ENCODE data around the gene GARRE1. TPM values are rescaled to one million over a fixed set of nuclear protein-coding genes. Genes with fewer than 3 reads are reported as not detected.
A peak's percentile ranks its signal among the peaks of the same experiment; 100 is the strongest.

Gene GARRE1
- total RNA-seq, 2 experiments from 2014 or later = 69.7 to 72.0 TPM

DNA sequence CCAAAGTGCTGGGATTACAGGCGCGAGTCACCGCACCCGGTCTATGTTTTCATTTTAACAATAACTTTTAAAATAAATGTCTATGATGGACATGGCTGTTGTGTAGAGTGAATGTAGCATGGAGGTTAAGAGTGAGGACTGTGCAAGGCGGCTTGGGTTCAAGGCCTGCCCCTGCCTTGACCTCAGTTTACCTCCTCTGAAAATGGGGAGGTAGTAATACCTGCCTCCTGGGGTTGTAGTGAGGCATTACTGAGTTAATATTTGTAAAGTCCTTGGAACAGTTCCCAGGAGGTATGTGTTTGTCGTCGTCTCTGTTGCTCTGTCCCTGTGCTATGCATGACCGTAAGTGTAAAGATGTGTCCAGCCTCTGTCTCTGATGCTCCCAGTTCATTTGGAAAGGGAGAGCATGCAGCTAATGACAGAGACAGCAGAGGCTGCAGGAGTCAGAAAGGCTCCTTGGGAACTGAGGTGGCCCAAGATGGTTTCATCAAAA is 9.4 kb downstream of the GARRE1 start:
- no peak overlapping the region for H3K27ac ChIP-seq (ENCODE audit: low read depth in 1 of 2, low read length in 2 of 2)
- TF ChIP-seq, protein P1, sequence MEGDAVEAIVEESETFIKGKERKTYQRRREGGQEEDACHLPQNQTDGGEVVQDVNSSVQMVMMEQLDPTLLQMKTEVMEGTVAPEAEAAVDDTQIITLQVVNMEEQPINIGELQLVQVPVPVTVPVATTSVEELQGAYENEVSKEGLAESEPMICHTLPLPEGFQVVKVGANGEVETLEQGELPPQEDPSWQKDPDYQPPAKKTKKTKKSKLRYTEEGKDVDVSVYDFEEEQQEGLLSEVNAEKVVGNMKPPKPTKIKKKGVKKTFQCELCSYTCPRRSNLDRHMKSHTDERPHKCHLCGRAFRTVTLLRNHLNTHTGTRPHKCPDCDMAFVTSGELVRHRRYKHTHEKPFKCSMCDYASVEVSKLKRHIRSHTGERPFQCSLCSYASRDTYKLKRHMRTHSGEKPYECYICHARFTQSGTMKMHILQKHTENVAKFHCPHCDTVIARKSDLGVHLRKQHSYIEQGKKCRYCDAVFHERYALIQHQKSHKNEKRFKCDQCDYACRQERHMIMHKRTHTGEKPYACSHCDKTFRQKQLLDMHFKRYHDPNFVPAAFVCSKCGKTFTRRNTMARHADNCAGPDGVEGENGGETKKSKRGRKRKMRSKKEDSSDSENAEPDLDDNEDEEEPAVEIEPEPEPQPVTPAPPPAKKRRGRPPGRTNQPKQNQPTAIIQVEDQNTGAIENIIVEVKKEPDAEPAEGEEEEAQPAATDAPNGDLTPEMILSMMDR (IDR thresholded peaks at IDR 0.05) = no peak
- peak overlapping the region; percentile 76 for H3K27ac Mint-ChIP-seq
- peaks cover 62% of the 10 kb centered on the region for H3K4me1 ChIP-seq (ENCODE audit: insufficient read depth, low read length)
- ChIA-PET CTCF (no interaction called here), POLR2A (no interaction called here)
- ATAC-seq (ENCODE audit: poor library complexity) (no peak), DNase-seq (no peak)
- intact Hi-C loops (cut with DNase I, micrococcal nuclease) = no loop called here
- H3K27me3 Mint-ChIP-seq = no peaks in the 10 kb centered on the region
- H3K27me3 ChIP-seq (ENCODE audit: control insufficient read depth in 1 of 2, insufficient read depth in 2 of 2, low read length in 2 of 2) = no peaks in the 10 kb centered on the region
- H3K4me3 Mint-ChIP-seq = peak overlapping the region; percentile 42
- H3K9me3 ChIP-seq (ENCODE audit: control insufficient read depth in 1 of 2, insufficient read depth in 1 of 2, low read length in 2 of 2) = no peaks in the 10 kb centered on the region
- peaks cover 74% of the 10 kb centered on the region for H3K4me1 Mint-ChIP-seq (ENCODE audit: low read depth)
- peaks cover 8% of the 10 kb centered on the region for H3K36me3 ChIP-seq (ENCODE audit: insufficient read depth, low read length)
- H3K36me3 Mint-ChIP-seq (ENCODE audit: low read depth) = peaks cover 44% of the 10 kb centered on the region
- no peaks in the 10 kb centered on the region for H3K9me3 Mint-ChIP-seq
- no peak overlapping the region for H3K4me3 ChIP-seq (ENCODE audit: low read length)

DNA sequence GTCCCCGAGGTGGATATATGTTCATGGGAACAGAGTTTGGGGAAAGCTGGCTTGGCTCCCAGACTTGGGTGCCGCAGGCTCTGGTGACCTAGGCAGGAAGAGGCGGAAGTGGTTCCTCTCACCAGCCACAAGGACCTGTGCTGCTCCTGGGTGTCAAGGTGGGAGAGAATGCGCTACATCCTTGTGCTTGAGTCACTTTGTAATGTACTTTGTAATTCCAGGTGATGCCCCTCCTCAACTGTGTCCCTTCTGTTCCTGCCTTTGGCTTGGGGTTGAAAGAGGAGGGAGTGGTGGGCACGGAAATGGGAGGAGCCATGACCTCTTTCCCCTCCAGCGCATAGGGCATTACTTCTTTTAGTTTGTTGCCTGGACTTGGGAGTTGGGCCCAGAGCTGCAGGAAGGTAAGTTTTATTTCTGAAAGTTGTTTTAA is 10.9 kb downstream of the GARRE1 start:
- H3K27ac ChIP-seq (ENCODE audit: low read depth in 1 of 2, low read length in 2 of 2) = no peak overlapping the region
- peak overlapping the region; percentile 16 for H3K4me3 Mint-ChIP-seq

DNA sequence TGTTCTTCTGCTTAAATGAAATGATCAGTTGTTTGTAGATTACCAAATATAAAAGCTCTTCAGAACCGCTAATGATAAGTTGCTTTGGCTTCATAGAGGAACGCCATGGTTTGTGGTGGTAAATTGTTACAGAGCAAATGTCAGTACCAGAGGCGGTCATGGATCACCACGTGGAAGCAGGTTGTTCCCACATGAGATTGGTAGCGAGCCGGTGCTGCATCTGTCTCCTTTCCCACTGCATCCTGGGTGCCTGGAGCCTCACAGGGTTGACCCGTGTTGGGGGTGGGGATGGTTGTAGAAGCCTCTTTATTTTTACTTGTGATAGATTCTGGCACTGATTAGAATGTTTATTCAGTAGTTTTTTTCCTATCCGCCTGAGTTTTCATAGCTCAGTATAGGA is 14.7 kb downstream of the GARRE1 start:
- ChIA-PET CTCF (interaction anchor here (0.7 to 2.1 kb wide), 6 partner anchors 14 to 95 kb away, joined by 3 to 9 read pairs (median 4); partner anchors contain the start of gene GARRE1), POLR2A (interaction anchor here (0.6 to 3.2 kb wide), 18 partner anchors 8 to 896 kb away, joined by 3 to 33 read pairs (median 6); partner anchors contain the start of gene LSM14A)
- DNase-seq (peak in 3 of 14 experiments; percentile 21 to 31 (median 29)), ATAC-seq (ENCODE audit: poor library complexity) (no peak)
- H3K9me3 ChIP-seq (ENCODE audit: control insufficient read depth in 1 of 2, insufficient read depth in 1 of 2, low read length in 2 of 2) = no peaks in the 10 kb centered on the region
- no peaks in the 10 kb centered on the region for H3K27me3 ChIP-seq (ENCODE audit: control insufficient read depth in 1 of 2, insufficient read depth in 2 of 2, low read length in 2 of 2)
- Mint-ChIP-seq H3K27ac (peak overlapping the region; percentile 95), H3K4me1 (ENCODE audit: low read depth) (peaks cover 86% of the 10 kb centered on the region), H3K27me3 (no peaks in the 10 kb centered on the region), H3K36me3 (ENCODE audit: low read depth) (peaks cover 33% of the 10 kb centered on the region), H3K4me3 (peak overlapping the region; percentile 64), H3K9me3 (no peaks in the 10 kb centered on the region)
- H3K4me3 ChIP-seq (ENCODE audit: low read length) = no peak overlapping the region
- peaks cover 93% of the 10 kb centered on the region for H3K4me1 ChIP-seq (ENCODE audit: insufficient read depth, low read length)
- intact Hi-C loops (cut with DNase I, micrococcal nuclease) = loop anchor here in 1 of 2 experiments (5.0 kb wide), 1 partner anchor 52 kb away; no protein-coding TSS in a partner anchor
- TF ChIP-seq, protein P1 (IDR thresholded peaks at IDR 0.05) = no peak
- H3K27ac ChIP-seq (ENCODE audit: low read depth in 1 of 2, low read length in 2 of 2) = peak overlapping the region; percentile 88 to 92
- H3K36me3 ChIP-seq (ENCODE audit: insufficient read depth, low read length) = peaks cover 5% of the 10 kb centered on the region

More for the DNA sequence above, 10.9 kb downstream of the GARRE1 start:
- H3K27me3 Mint-ChIP-seq = no peaks in the 10 kb centered on the region
- TF ChIP-seq, protein P1 (IDR thresholded peaks at IDR 0.05) = no peak
- DNase-seq (no peak), ATAC-seq (ENCODE audit: poor library complexity) (no peak)
- H3K27ac Mint-ChIP-seq = peak overlapping the region; percentile 76
- ChIA-PET CTCF (no interaction called here), POLR2A (interaction anchor here (0.7 to 1.0 kb wide), 2 partner anchors 48 to 52 kb away, joined by 3 to 4 read pairs; no protein-coding TSS in a partner anchor)
- peaks cover 5% of the 10 kb centered on the region for H3K36me3 ChIP-seq (ENCODE audit: insufficient read depth, low read length)
- no peaks in the 10 kb centered on the region for H3K9me3 Mint-ChIP-seq
- H3K36me3 Mint-ChIP-seq (ENCODE audit: low read depth) = peaks cover 41% of the 10 kb centered on the region
- H3K27me3 ChIP-seq (ENCODE audit: control insufficient read depth in 1 of 2, insufficient read depth in 2 of 2, low read length in 2 of 2) = no peaks in the 10 kb centered on the region
- peaks cover 76% of the 10 kb centered on the region for H3K4me1 Mint-ChIP-seq (ENCODE audit: low read depth)
- intact Hi-C loops (cut with DNase I, micrococcal nuclease) = loop anchor here in 1 of 2 experiments (5.0 kb wide), 1 partner anchor 48 kb away; no protein-coding TSS in a partner anchor
- peaks cover 74% of the 10 kb centered on the region for H3K4me1 ChIP-seq (ENCODE audit: insufficient read depth, low read length)
- H3K4me3 ChIP-seq (ENCODE audit: low read length) = no peak overlapping the region
- no peaks in the 10 kb centered on the region for H3K9me3 ChIP-seq (ENCODE audit: control insufficient read depth in 1 of 2, insufficient read depth in 1 of 2, low read length in 2 of 2)

Data from CD4-positive, alpha-beta T cell (primary cell).